MCF 10A (cell line): ENCODE results near the gene ZNF296. TPM values are rescaled to one million over a fixed set of nuclear protein-coding genes. Genes with fewer than 3 reads are reported as not detected.
A peak's percentile ranks its signal among the peaks of the same experiment; 100 is the strongest.

Experiments used
- BruUV-seq: library from RNA; stranded (reverse); fragments of 400-500 nt; replicated peaks from 2 replicates; lab custom pipeline; 2021; lab: Mats Ljungman, UMichigan
- CTCF ChIA-PET: fragments of 300-600 bp; sonication (Branson Sonifier 250); formaldehyde crosslinking; extraction: SDS; loops from one replicate; lab custom pipeline; 2021; ENCODE audit warnings: antibody characterized with exemption, inconsistent platforms; lab: Yijun Ruan, JAX
- POLR2A ChIA-PET: fragments of 300-600, 350-650 bp; sonication (Branson Sonifier 250); formaldehyde crosslinking; extraction: SDS; loops from one replicate; lab custom pipeline; 2020; ENCODE audit warnings: antibody characterized with exemption, inconsistent platforms; lab: Yijun Ruan, JAX
- DNase-seq: peaks from one replicate; pipeline ENCODE4 v3.0.0-alpha.2; 2018; ENCODE audit not compliant: unreplicated experiment
- H3K27ac Mint-ChIP-seq: one replicate; pipeline ENCODE4 v1.8.0; 2022; ENCODE audit warnings: mild to moderate bottlenecking, low read depth, mixed read lengths; ENCODE audit not compliant: unreplicated experiment
- H3K27me3 Mint-ChIP-seq: one replicate; pipeline ENCODE4 v1.8.0; 2022; ENCODE audit warnings: mixed read lengths; ENCODE audit not compliant: insufficient read depth, unreplicated experiment
- H3K36me3 Mint-ChIP-seq: one replicate; pipeline ENCODE4 v1.8.0; 2022; ENCODE audit warnings: mild to moderate bottlenecking, moderate library complexity, mixed read lengths; ENCODE audit not compliant: insufficient read depth, unreplicated experiment
- H3K4me1 Mint-ChIP-seq: one replicate; pipeline ENCODE4 v1.8.0; 2022; ENCODE audit warnings: mixed read lengths; ENCODE audit not compliant: insufficient read depth, unreplicated experiment
- H3K4me3 Mint-ChIP-seq: one replicate; pipeline ENCODE4 v1.8.0; 2022; ENCODE audit warnings: mild to moderate bottlenecking, moderate library complexity, mixed read lengths; ENCODE audit not compliant: unreplicated experiment
- H3K9me3 Mint-ChIP-seq: one replicate; pipeline ENCODE4 v1.8.0; 2022; ENCODE audit warnings: mixed read lengths; ENCODE audit not compliant: unreplicated experiment
- CTCF ChIP-seq: fragments of 200-600 bp; IDR thresholded peaks from one replicate; pipeline ENCODE4 v1.8.0; 2022; ENCODE audit warnings: antibody characterized with exemption, mild to moderate bottlenecking; ENCODE audit not compliant: unreplicated experiment
- intact Hi-C: fragments of 100-400 bp; cut with micrococcal nuclease; formaldehyde crosslinking; loops from 2 replicates; pipeline ENCODE4 v1.14.1; 2022
- total RNA-seq: library from RNA; stranded (reverse); gene quantifications from 2 replicates; pipeline ENCODE4 v1.2.3, GENCODE V29; 2022

Gene ZNF296
- total RNA-seq, 1 experiment from 2014 or later: 2.7 TPM

GRCh38 chr19:45092747-45093678 is 16.7 kb upstream of the ZNF296 start, which contains the start of gene PPP1R37:
Gene PPP1R37 (plus strand): TSS chr19:45093179. CDS start chr19:45093326, 147 bp downstream.
- Mint-ChIP-seq H3K27me3 (no peaks in the 10 kb centered on the region), H3K4me1 (peaks cover 45% of the 10 kb centered on the region), H3K27ac (peak within 1 kb of the TSS; percentile 98), H3K4me3 (peak within 1 kb of the TSS; percentile 87), H3K36me3 (peaks cover 27% of the 10 kb centered on the region), H3K9me3 (no peaks in the 10 kb centered on the region)
- no TSS peak for BruUV-seq
- intact Hi-C loops: loop anchor here (2.0 to 10.0 kb wide), 4 partner anchors 34 to 242 kb away; partner anchors contain the start of genes BLOC1S3, EXOC3L2 and TRAPPC6A
- ChIA-PET CTCF (interaction anchor here (0.9 to 1.5 kb wide), 4 partner anchors 15 to 246 kb away, joined by 3 to 4 read pairs (median 4); partner anchors contain the start of genes BLOC1S3 and TRAPPC6A), POLR2A (interaction anchor here (0.5 to 4.2 kb wide), 19 partner anchors 10 to 412 kb away, joined by 3 to 102 read pairs (median 3); partner anchors contain the start of genes BLOC1S3, CLASRP, CLPTM1 and GEMIN7)
- no peak for TF ChIP-seq CTCF
- DNase-seq: peak; percentile 99

GRCh38 chr19:45091031-45091923 is 15.0 kb upstream of the ZNF296 start:
- Mint-ChIP-seq H3K4me1 (peaks cover 28% of the 10 kb centered on the region), H3K27ac (peak overlapping the region; percentile 98), H3K9me3 (no peaks in the 10 kb centered on the region), H3K36me3 (peaks cover 29% of the 10 kb centered on the region), H3K4me3 (peak overlapping the region; percentile 87), H3K27me3 (no peaks in the 10 kb centered on the region)
- DNase-seq: peak; percentile 99
- POLR2A ChIA-PET: interaction anchor here (0.6 to 4.2 kb wide), 17 partner anchors 8 to 337 kb away, joined by 3 to 102 read pairs (median 4); partner anchors contain the start of genes BLOC1S3, CLASRP, CLPTM1 and GEMIN7
- intact Hi-C loops: loop anchor here (5.0 to 10.0 kb wide), 3 partner anchors 86 to 244 kb away; partner anchors contain the start of genes BLOC1S3, EXOC3L2 and TRAPPC6A
- no peak for TF ChIP-seq CTCF
- no TSS peak for BruUV-seq
- CTCF ChIA-PET: interaction anchor here (0.5 to 1.4 kb wide), 9 partner anchors 14 to 387 kb away, joined by 3 to 5 read pairs (median 3); no protein-coding TSS in a partner anchor

- peaks cover 32% of the 10 kb centered on the region for H3K36me3 Mint-ChIP-seq
- TF ChIP-seq CTCF: no peak
- ChIA-PET POLR2A (interaction anchor here (0.9 to 4.2 kb wide), 3 partner anchors 13 to 90 kb away, joined by 3 to 102 read pairs (median 10); partner anchors contain the start of genes GEMIN7 and ZNF296), CTCF (no interaction called here)
- H3K9me3 Mint-ChIP-seq: no peaks in the 10 kb centered on the region
- intact Hi-C loops: loop anchor here (5.0 to 10.0 kb wide), 3 partner anchors 87 to 244 kb away; partner anchors contain the start of genes BLOC1S3, EXOC3L2 and TRAPPC6A
- no peak overlapping the region for H3K27ac Mint-ChIP-seq
- DNase-seq: no peak
- peaks cover 21% of the 10 kb centered on the region for H3K4me1 Mint-ChIP-seq
- H3K27me3 Mint-ChIP-seq: no peaks in the 10 kb centered on the region
- no TSS peak for BruUV-seq
- H3K4me3 Mint-ChIP-seq: no peak overlapping the region
Measured at GRCh38 chr19:45090606-45091005, 14.3 kb upstream of the ZNF296 start.
